Fibroblast of skin of scalp (primary cell): ENCODE results near the gene PSTK.

ENCODE experiments used
- DNase-seq: peaks from one replicate; pipeline ENCODE4 v3.0.0-alpha.2; 2013

PSTK gene

GRCh38 chr10:123021517-123021916, 41.3 kb downstream of the PSTK start:
- no peak for DNase-seq

- DNase-seq, result no peak
Measured at GRCh38 chr10:123024540-123024939, 44.3 kb downstream of the PSTK start.

GRCh38 chr10:123026302-123026701, 46.1 kb downstream of the PSTK start:
- DNase-seq, result no peak

GRCh38 chr10:123027861-123028260, 47.7 kb downstream of the PSTK start:
- no peak for DNase-seq

- no peak for DNase-seq
Measured at GRCh38 chr10:123031124-123031523, 50.9 kb downstream of the PSTK start.

- DNase-seq, result no peak
Measured at GRCh38 chr10:123034332-123034731, 54.1 kb downstream of the PSTK start.

- DNase-seq, result no peak
Measured at GRCh38 chr10:123035467-123036086, 55.4 kb downstream of the PSTK start.

- DNase-seq, result no peak
Measured at GRCh38 chr10:123038782-123039631, 58.8 kb downstream of the PSTK start.

GRCh38 chr10:123039632-123039930, 59.4 kb downstream of the PSTK start:
- DNase-seq, result no peak
